HL-60 (cell line): ENCODE data around the gene KCNJ16.

Experiments used
- DNase-seq, 2 experiments: peaks; one replicate each; pipeline ENCODE4 v3.0.0-alpha.2; 2010 to 2020; ENCODE audit warnings: low read depth in 1 of 2, low spot score in 1 of 2
- H3K27ac ChIP-seq: fragments of 250-450 bp; sonication (Bioruptor Pico); replicated peaks from 2 replicates; pipeline ENCODE4 v1.5.1; 2020; ENCODE audit warnings: mild to moderate bottlenecking, moderate library complexity
- H3K27me3 ChIP-seq: fragments of 250-450 bp; sonication (Bioruptor Pico); 2 replicates; pipeline ENCODE4 v1.5.1; 2021; ENCODE audit warnings: mild to moderate bottlenecking, moderate library complexity; ENCODE audit not compliant: insufficient read depth, poor library complexity, severe bottlenecking
- H3K4me3 ChIP-seq: replicated peaks from 2 replicates; pipeline ENCODE4 v1.5.1; 2011; ENCODE audit warnings: mild to moderate bottlenecking, control low read depth, low read length; ENCODE audit not compliant: insufficient read depth
- CTCF ChIP-seq: IDR thresholded peaks from one replicate; pipeline ENCODE4 v1.5.1; 2011; ENCODE audit warnings: low read length, control low read depth, inconsistent platforms; ENCODE audit not compliant: insufficient read depth
- GABPA ChIP-seq: IDR thresholded peaks from 2 replicates; pipeline ENCODE4 v1.6.1; 2012; ENCODE audit warnings: low read depth
- POLR2AphosphoS5 ChIP-seq: IDR thresholded peaks from 2 replicates; pipeline ENCODE4 v1.6.1; 2012; ENCODE audit warnings: low read depth
- REST ChIP-seq: IDR thresholded peaks from 2 replicates; pipeline ENCODE4 v1.6.1; 2012; ENCODE audit warnings: low read depth; ENCODE audit not compliant: insufficient replicate concordance
- SPI1 ChIP-seq: IDR thresholded peaks from 2 replicates; pipeline ENCODE4 v1.6.1; 2012; ENCODE audit warnings: low read depth, mild to moderate bottlenecking, borderline replicate concordance

Gene KCNJ16

GRCh38 chr17:70076831-70077230 lies 1.8 kb downstream of the KCNJ16 start:
- no peak overlapping the region for H3K27ac ChIP-seq
- TF ChIP-seq REST, result no peak
- TF ChIP-seq SPI1, result no peak
- no peak for TF ChIP-seq POLR2AphosphoS5
- TF ChIP-seq GABPA, result no peak
- TF ChIP-seq CTCF, result no peak
- no peak overlapping the region for H3K4me3 ChIP-seq
- no peak for DNase-seq
- no peaks in the 10 kb centered on the region for H3K27me3 ChIP-seq

- Histone ChIP-seq H3K27ac (no peak overlapping the region), H3K27me3 (no peaks in the 10 kb centered on the region), H3K4me3 (no peak overlapping the region)
- no peak for DNase-seq
- TF ChIP-seq REST, result no peak
- TF ChIP-seq SPI1, result no peak
- TF ChIP-seq CTCF, result no peak
- TF ChIP-seq POLR2AphosphoS5, result no peak
- TF ChIP-seq GABPA, result no peak
Measured at GRCh38 chr17:70078549-70078948, 3.5 kb downstream of the KCNJ16 start.

GRCh38 chr17:70078994-70079531 lies 4.0 kb downstream of the KCNJ16 start:
- no peak overlapping the region for H3K4me3 ChIP-seq
- no peaks in the 10 kb centered on the region for H3K27me3 ChIP-seq
- H3K27ac ChIP-seq, result no peak overlapping the region
- DNase-seq, result no peak
- no peak for TF ChIP-seq GABPA
- TF ChIP-seq SPI1, result no peak

GRCh38 chr17:70080541-70081347 lies 5.7 kb downstream of the KCNJ16 start:
- no peak for DNase-seq
- H3K27ac ChIP-seq, result no peak overlapping the region
- no peak overlapping the region for H3K4me3 ChIP-seq
- TF ChIP-seq GABPA, result no peak
- H3K27me3 ChIP-seq, result no peaks in the 10 kb centered on the region

GRCh38 chr17:70081885-70082284 lies 6.9 kb downstream of the KCNJ16 start:
- TF ChIP-seq REST, result no peak
- no peak for TF ChIP-seq POLR2AphosphoS5
- TF ChIP-seq SPI1, result no peak
- no peak for TF ChIP-seq CTCF
- no peak for TF ChIP-seq GABPA
- Histone ChIP-seq H3K4me3 (no peak overlapping the region), H3K27me3 (no peaks in the 10 kb centered on the region), H3K27ac (no peak overlapping the region)
- DNase-seq, result no peak
